LNCaP clone FGC (cell line): Measurements from ENCODE around the gene NTN1.

ENCODE experiments used
- DNase-seq: peaks from one replicate; pipeline ENCODE4 v3.0.0-alpha.2; 2011; ENCODE audit warnings: low read depth
- H3K4me3 ChIP-seq: 2 replicates; pipeline ENCODE4 v1.5.1; 2011; ENCODE audit warnings: mild to moderate bottlenecking, low read depth, low read length, control low read depth
- CTCF ChIP-seq: IDR thresholded peaks from 2 replicates; pipeline ENCODE4 v1.5.1; 2012; ENCODE audit warnings: mild to moderate bottlenecking; ENCODE audit not compliant: control insufficient read depth, insufficient read depth; ENCODE audit errors: extremely low read depth

Gene NTN1

GRCh38 chr17:9054126-9054975, 33.0 kb downstream of the NTN1 start:
- no peak overlapping the region for H3K4me3 ChIP-seq
- TF ChIP-seq CTCF: no peak
- DNase-seq: no peak

GRCh38 chr17:9055281-9055680, 34.0 kb downstream of the NTN1 start:
- no peak overlapping the region for H3K4me3 ChIP-seq
- DNase-seq: no peak
- TF ChIP-seq CTCF: no peak

- DNase-seq: no peak
- no peak overlapping the region for H3K4me3 ChIP-seq
- no peak for TF ChIP-seq CTCF
Measured at GRCh38 chr17:9056566-9056965, 35.3 kb downstream of the NTN1 start.

GRCh38 chr17:9057310-9057709, 36.0 kb downstream of the NTN1 start:
- H3K4me3 ChIP-seq: no peak overlapping the region
- DNase-seq: no peak
- TF ChIP-seq CTCF: no peak

- no peak for DNase-seq
- TF ChIP-seq CTCF: no peak
- no peak overlapping the region for H3K4me3 ChIP-seq
Measured at GRCh38 chr17:9062399-9062902, 41.1 kb downstream of the NTN1 start.

GRCh38 chr17:9064311-9064834, 43.1 kb downstream of the NTN1 start:
- no peak for DNase-seq
- H3K4me3 ChIP-seq: no peak overlapping the region
- no peak for TF ChIP-seq CTCF
